Measurements from ENCODE around the gene ZKSCAN1.

The ZKSCAN1 gene

GRCh38 chr7:100081535-100082102 lies 66.2 kb downstream of the ZKSCAN1 start, which contains the start of gene ZNF3:
Gene ZNF3, minus strand, starts transcription at chr7:100081723. Its CDS starts 4,366 bp downstream, at chr7:100077357.
- peak; percentile 80 for TF ChIP-seq CTCF (IDR thresholded peaks at IDR 0.05; ENCODE audit: low read depth, low read length, missing control alignments)
- in situ Hi-C loops (cut with HindIII; ENCODE audit: low sequenced_read_pairs) = no loop called here
- peak within 1 kb of the TSS; percentile 78 for H3K4me3 ChIP-seq (ENCODE audit: low read depth, low read length)
- DNase-seq (ENCODE audit: low read depth) = peak; percentile 99

DNA sequence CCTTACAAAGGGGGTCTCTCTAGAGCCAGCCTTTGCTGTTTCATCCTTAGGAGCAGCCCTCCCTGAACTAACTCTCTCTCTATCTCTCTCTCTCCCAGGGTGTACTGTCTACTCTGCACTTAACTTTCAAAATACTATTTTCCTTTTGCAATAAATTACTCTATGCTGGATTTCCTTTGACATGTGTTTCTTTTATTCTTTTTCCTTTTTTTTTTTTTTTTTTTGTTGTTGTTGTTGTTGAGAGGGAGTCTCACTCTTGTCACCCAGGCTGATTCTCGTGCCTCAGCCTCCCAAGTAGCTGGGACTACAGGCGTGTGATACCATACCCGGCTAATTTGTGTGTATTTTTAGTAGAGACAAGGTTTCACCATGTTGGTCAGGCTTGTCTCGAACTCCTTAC lies 67.6 kb downstream of the ZKSCAN1 start:
- TF ChIP-seq CTCF (IDR thresholded peaks at IDR 0.05; ENCODE audit: low read depth, low read length, missing control alignments) = no peak
- H3K4me3 ChIP-seq (ENCODE audit: low read depth, low read length) = no peak overlapping the region
- no peak for DNase-seq (ENCODE audit: low read depth)
- in situ Hi-C loops (cut with HindIII; ENCODE audit: low sequenced_read_pairs) = no loop called here

DNA sequence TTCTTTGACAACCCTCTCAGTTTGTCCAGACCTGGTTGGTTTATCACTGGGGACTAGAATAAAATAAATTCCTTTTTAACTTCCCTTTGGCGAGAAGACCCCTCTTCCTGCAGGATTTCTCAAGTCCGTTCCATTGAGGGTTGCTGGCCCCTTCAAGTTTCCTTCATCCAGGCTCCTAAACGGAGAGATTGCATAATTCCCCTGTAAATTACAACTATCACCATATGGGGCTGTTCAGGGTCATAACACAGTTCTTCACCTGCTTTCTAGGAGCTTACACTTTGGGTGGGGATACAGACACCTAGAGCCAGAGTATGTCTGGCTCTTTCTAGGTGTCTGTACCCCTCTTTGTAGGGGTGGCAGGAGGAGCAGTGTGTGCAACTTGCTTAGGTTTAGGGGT lies 70.1 kb downstream of the ZKSCAN1 start:
- in situ Hi-C loops (cut with HindIII; ENCODE audit: low sequenced_read_pairs) = no loop called here
- TF ChIP-seq CTCF (IDR thresholded peaks at IDR 0.05; ENCODE audit: low read depth, low read length, missing control alignments) = no peak
- no peak overlapping the region for H3K4me3 ChIP-seq (ENCODE audit: low read depth, low read length)
- DNase-seq (ENCODE audit: low read depth) = no peak

DNA sequence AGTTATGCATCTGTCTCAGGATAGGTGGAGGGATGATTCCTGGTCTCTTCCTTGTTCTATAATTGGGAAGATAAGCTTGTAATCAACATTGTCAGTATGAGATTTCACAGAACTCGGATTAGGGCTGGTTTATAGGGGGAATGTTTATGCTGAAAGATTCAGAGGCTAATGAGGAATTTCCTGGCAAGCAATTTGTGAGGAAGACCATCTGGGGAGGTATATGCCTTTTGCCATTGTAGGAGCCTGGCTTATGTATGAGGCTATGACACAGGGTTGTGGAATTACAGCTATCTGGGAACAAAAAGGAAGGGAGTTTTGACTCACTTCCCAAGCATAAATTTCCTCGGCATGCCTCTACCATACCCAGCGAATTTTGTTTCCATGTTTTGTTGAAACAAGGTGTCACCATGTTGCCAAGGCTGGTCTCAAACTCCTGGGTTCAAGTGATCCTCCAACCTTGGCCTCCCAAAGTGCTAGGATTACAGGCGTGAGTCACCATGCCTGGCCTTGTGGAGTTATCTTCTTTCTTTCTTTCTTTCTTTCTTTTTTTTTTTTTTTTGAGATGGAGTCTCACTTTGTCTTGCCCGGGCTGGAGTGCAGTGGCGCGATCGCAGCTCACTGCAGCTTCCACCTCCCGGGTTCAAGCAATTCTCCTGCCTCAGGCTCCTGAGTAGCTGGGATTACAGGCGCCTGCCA lies 71.8 kb downstream of the ZKSCAN1 start:
- no peak for TF ChIP-seq CTCF (IDR thresholded peaks at IDR 0.05; ENCODE audit: low read depth, low read length, missing control alignments)
- H3K4me3 ChIP-seq (ENCODE audit: low read depth, low read length) = no peak overlapping the region
- in situ Hi-C loops (cut with HindIII; ENCODE audit: low sequenced_read_pairs) = no loop called here
- DNase-seq (ENCODE audit: low read depth) = peak; percentile 88

- DNase-seq (ENCODE audit: low read depth) = no peak
- in situ Hi-C loops (cut with HindIII; ENCODE audit: low sequenced_read_pairs) = no loop called here
- no peak for TF ChIP-seq CTCF (IDR thresholded peaks at IDR 0.05; ENCODE audit: low read depth, low read length, missing control alignments)
- peak overlapping the region; percentile 89 for H3K4me3 ChIP-seq (ENCODE audit: low read depth, low read length)
These were observed 72.8 kb downstream of the ZKSCAN1 start for GRCh38 chr7:100088095-100088620.

DNA sequence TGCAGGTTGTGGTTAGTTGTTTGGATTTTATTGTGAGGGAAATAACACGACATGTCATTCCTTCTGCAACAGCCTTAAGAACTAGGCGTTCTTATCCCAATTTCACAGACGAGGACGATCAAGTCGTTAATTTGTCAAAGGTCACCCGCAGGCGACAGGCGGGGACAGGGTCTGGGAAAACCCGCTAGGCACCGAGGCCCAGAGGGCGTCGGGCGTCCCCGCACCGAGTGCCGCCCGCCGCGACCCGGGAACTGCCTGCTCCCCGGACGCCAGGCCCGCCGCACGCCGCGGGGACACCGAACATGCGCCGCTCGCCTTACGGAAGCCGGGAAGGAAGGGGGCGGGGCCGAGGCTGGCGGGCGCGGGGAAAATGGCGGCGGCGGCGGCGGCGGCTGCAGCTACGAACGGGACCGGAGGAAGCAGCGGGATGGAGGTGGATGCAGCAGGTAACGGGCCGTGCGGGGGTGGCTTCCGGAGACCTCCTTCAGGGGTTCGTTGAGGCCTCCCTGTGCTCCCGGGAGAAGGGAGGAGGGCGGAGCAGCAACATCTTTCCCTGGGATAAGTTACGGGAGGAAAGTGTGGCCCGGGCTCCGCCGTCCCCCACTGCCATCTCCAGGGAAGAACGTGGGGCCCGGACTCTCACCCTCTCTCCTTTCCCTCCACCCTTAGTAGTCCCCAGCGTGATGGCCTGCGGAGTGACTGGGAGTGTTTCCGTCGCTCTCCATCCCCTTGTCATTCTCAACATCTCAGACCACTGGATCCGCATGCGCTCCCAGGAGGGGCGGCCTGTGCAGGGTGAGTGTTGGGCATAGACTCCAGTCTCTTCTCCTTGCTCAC lies 73.4 kb downstream of the ZKSCAN1 start, which contains the start of gene COPS6:
Gene COPS6, plus strand, starts transcription at position 349 of the 837 bp plus-strand sequence. Its CDS starts 22 bp downstream, at position 371.
- DNase-seq (ENCODE audit: low read depth) = no peak
- in situ Hi-C loops (cut with HindIII; ENCODE audit: low sequenced_read_pairs) = no loop called here
- H3K4me3 ChIP-seq (ENCODE audit: low read depth, low read length) = peak within 1 kb of the TSS; percentile 89
- TF ChIP-seq CTCF (IDR thresholded peaks at IDR 0.05; ENCODE audit: low read depth, low read length, missing control alignments) = no peak
